Neuronal stem cell (in vitro differentiated cells): ENCODE measurements around the gene BTG4.

Experiments used
- DNase-seq: peaks from one replicate; pipeline ENCODE4 v3.0.0-alpha.2; 2013; ENCODE audit warnings: low spot score
- H2AFZ ChIP-seq: one replicate; pipeline ENCODE4 v1.6.1; 2013; ENCODE audit warnings: mild to moderate bottlenecking, low read length, inconsistent platforms
- H2AK5ac ChIP-seq: 2 replicates; pipeline ENCODE4 v1.6.1; 2013; ENCODE audit warnings: low read depth, mild to moderate bottlenecking, inconsistent platforms, low read length, moderate library complexity, mixed read lengths
- H2BK120ac ChIP-seq: 2 replicates; pipeline ENCODE4 v1.6.1; 2013; ENCODE audit warnings: low read depth, mild to moderate bottlenecking, inconsistent platforms, low read length, moderate library complexity, mixed read lengths
- H2BK12ac ChIP-seq: one replicate; pipeline ENCODE4 v1.6.1; 2013; ENCODE audit warnings: low read length, inconsistent platforms
- H2BK15ac ChIP-seq: 2 replicates; pipeline ENCODE4 v1.6.1; 2013; ENCODE audit warnings: mild to moderate bottlenecking, low read length, inconsistent platforms, mixed read lengths
- H2BK5ac ChIP-seq: one replicate; pipeline ENCODE4 v1.6.1; 2013; ENCODE audit warnings: inconsistent platforms, mild to moderate bottlenecking, low read length, moderate library complexity
- H3K14ac ChIP-seq: one replicate; pipeline ENCODE4 v1.6.1; 2013; ENCODE audit warnings: low read length, inconsistent platforms
- H3K18ac ChIP-seq: 2 replicates; pipeline ENCODE4 v1.6.1; 2013; ENCODE audit warnings: low read length, inconsistent platforms
- H3K23ac ChIP-seq: 2 replicates; pipeline ENCODE4 v1.6.1; 2013; ENCODE audit warnings: low read depth, mild to moderate bottlenecking, mixed read lengths, low read length, inconsistent platforms; ENCODE audit not compliant: poor library complexity
- H3K27ac ChIP-seq: replicated peaks from 3 replicates; pipeline ENCODE4 v1.5.1; 2013; ENCODE audit warnings: low read length, inconsistent platforms
- H3K27me3 ChIP-seq, 3 experiments: 2 replicates each; pipeline ENCODE4 v1.6.1; 2013; ENCODE audit warnings: low read length in 3 of 3, mild to moderate bottlenecking in 2 of 3, inconsistent platforms in 1 of 3, low read depth in 1 of 3, mixed read lengths in 1 of 3, moderate library complexity in 1 of 3; ENCODE audit not compliant: control insufficient read depth in 3 of 3, insufficient read depth in 3 of 3
- H3K36me3 ChIP-seq, 2 donors: replicated peaks in 1 of 2; 2 replicates each; pipeline ENCODE4 v1.6.1; 2013; ENCODE audit warnings: low read length in 2 of 2; ENCODE audit not compliant: control insufficient read depth in 2 of 2, insufficient read depth in 2 of 2
- H3K4ac ChIP-seq: 2 replicates; pipeline ENCODE4 v1.6.1; 2013; ENCODE audit warnings: inconsistent platforms, mild to moderate bottlenecking, low read length, moderate library complexity
- H3K4me1 ChIP-seq, 2 donors: 1 replicate in 1 of 2; 2 replicates in 1 of 2; pipeline ENCODE4 v1.6.1; 2013; ENCODE audit warnings: low read length in 2 of 2, low read depth in 1 of 2; ENCODE audit not compliant: control insufficient read depth in 2 of 2, insufficient read depth in 1 of 2
- H3K4me2 ChIP-seq: one replicate; pipeline ENCODE4 v1.6.1; 2013; ENCODE audit warnings: mild to moderate bottlenecking, low read length, inconsistent platforms; ENCODE audit not compliant: insufficient read depth, poor library complexity, severe bottlenecking
- H3K4me3 ChIP-seq, 2 donors: 2 replicates each; pipeline ENCODE4 v1.5.1; 2013; ENCODE audit warnings: low read length in 2 of 2, mild to moderate bottlenecking in 2 of 2, inconsistent platforms in 1 of 2, moderate library complexity in 1 of 2
- H3K79me1 ChIP-seq: one replicate; pipeline ENCODE4 v1.6.1; 2013; ENCODE audit warnings: low read depth, mild to moderate bottlenecking, inconsistent platforms, low read length, moderate library complexity
- H3K9ac ChIP-seq: one replicate; pipeline ENCODE4 v1.6.1; 2013; ENCODE audit warnings: mild to moderate bottlenecking, low read depth, low read length, inconsistent platforms; ENCODE audit not compliant: poor library complexity
- H3K9me3 ChIP-seq, 2 donors: replicated peaks in 1 of 2; 2 replicates each; pipeline versions ENCODE3 to v1.6.1; 2013; ENCODE audit warnings: low read length in 2 of 2, mild to moderate bottlenecking in 2 of 2, inconsistent platforms in 1 of 2, low read depth in 1 of 2, mixed read lengths in 1 of 2, moderate library complexity in 1 of 2; ENCODE audit not compliant: control insufficient read depth in 2 of 2, insufficient read depth in 1 of 2
- H4K8ac ChIP-seq: one replicate; pipeline ENCODE4 v1.6.1; 2013; ENCODE audit warnings: low read depth, mild to moderate bottlenecking, inconsistent platforms, low read length, moderate library complexity
- H4K91ac ChIP-seq: one replicate; pipeline ENCODE4 v1.6.1; 2013; ENCODE audit warnings: low read length, low read depth, mild to moderate bottlenecking, inconsistent platforms; ENCODE audit not compliant: poor library complexity
- WGBS, 2 donors: extraction: QIAGEN DNeasy Blood & Tissue Kit; methylation state at CpG; one replicate each; pipeline ENCODE4 v1.1.7; 2013; ENCODE audit warnings: missing lambda C conversion rate in 2 of 2, mixed read lengths in 1 of 2; ENCODE audit not compliant: insufficient read length in 2 of 2, insufficient replicate concordance in 1 of 2; ENCODE audit errors: extremely low coverage in 2 of 2; 5-methylcytosine and 5-hydroxymethylcytosine counted together

Gene BTG4

GRCh38 chr11:111526501-111526900 lies 14.3 kb upstream of the BTG4 start:
- no peaks in the 10 kb centered on the region for H3K9me3 ChIP-seq
- H3K4me2 ChIP-seq = no peak overlapping the region
- DNase-seq = no peak
- H2AK5ac ChIP-seq = no peak overlapping the region
- H4K91ac ChIP-seq = no peak overlapping the region
- H2BK120ac ChIP-seq = no peak overlapping the region
- H2BK5ac ChIP-seq = no peak overlapping the region
- H2AFZ ChIP-seq = no peak overlapping the region
- H2BK15ac ChIP-seq = no peak overlapping the region
- H3K4me3 ChIP-seq = no peak overlapping the region
- no peaks in the 10 kb centered on the region for H3K36me3 ChIP-seq
- H3K27ac ChIP-seq = no peak overlapping the region
- H3K4ac ChIP-seq = no peak overlapping the region
- H3K18ac ChIP-seq = no peak overlapping the region
- H3K4me1 ChIP-seq = no peaks in the 10 kb centered on the region
- no CpG with 5 or more reads among the region's 1 CpG for WGBS, 2 donors
- H3K9ac ChIP-seq = no peak overlapping the region
- no peak overlapping the region for H3K23ac ChIP-seq
- H3K27me3 ChIP-seq = peaks cover 0 to 15% (median 0%) of the 10 kb centered on the region in 3 experiments
- no peaks in the 10 kb centered on the region for H3K79me1 ChIP-seq
- no peak overlapping the region for H2BK12ac ChIP-seq
- no peak overlapping the region for H3K14ac ChIP-seq
- no peak overlapping the region for H4K8ac ChIP-seq

GRCh38 chr11:111525456-111525855 lies 13.3 kb upstream of the BTG4 start:
- H3K4me1 ChIP-seq = no peaks in the 10 kb centered on the region

GRCh38 chr11:111524056-111524455 lies 11.9 kb upstream of the BTG4 start:
- Histone ChIP-seq H3K4me1 (no peaks in the 10 kb centered on the region), H4K8ac (no peak overlapping the region), H3K4me2 (no peak overlapping the region), H2BK12ac (no peak overlapping the region), H3K27me3 (peaks cover 0 to 19% (median 0%) of the 10 kb centered on the region in 3 experiments), H3K79me1 (no peaks in the 10 kb centered on the region), H3K9me3 (no peaks in the 10 kb centered on the region), H2AK5ac (no peak overlapping the region), H2BK5ac (no peak overlapping the region), H2AFZ (no peak overlapping the region), H3K9ac (no peak overlapping the region), H3K14ac (no peak overlapping the region), H3K4ac (no peak overlapping the region), H3K4me3 (no peak overlapping the region), H3K23ac (no peak overlapping the region), H2BK15ac (no peak overlapping the region), H3K18ac (no peak overlapping the region), H3K27ac (no peak overlapping the region), H4K91ac (no peak overlapping the region), H3K36me3 (no peaks in the 10 kb centered on the region), H2BK120ac (no peak overlapping the region)
- no CpG with 5 or more reads among the region's 1 CpG for WGBS, 2 donors
- DNase-seq = no peak

More at GRCh38 chr11:111525456-111525855, 13.3 kb upstream of the BTG4 start:
- Histone ChIP-seq H3K9ac (no peak overlapping the region), H3K27ac (no peak overlapping the region), H3K79me1 (no peaks in the 10 kb centered on the region), H2AFZ (no peak overlapping the region), H2BK12ac (no peak overlapping the region), H3K18ac (no peak overlapping the region), H3K23ac (no peak overlapping the region), H4K8ac (no peak overlapping the region), H3K4me2 (no peak overlapping the region), H4K91ac (no peak overlapping the region), H2BK15ac (no peak overlapping the region), H3K36me3 (no peaks in the 10 kb centered on the region), H3K4me3 (no peak overlapping the region), H3K27me3 (peaks cover 0 to 19% (median 0%) of the 10 kb centered on the region in 3 experiments), H3K14ac (no peak overlapping the region), H2BK120ac (no peak overlapping the region), H3K4ac (no peak overlapping the region), H2AK5ac (no peak overlapping the region), H2BK5ac (no peak overlapping the region), H3K9me3 (no peaks in the 10 kb centered on the region)
- WGBS, 2 donors = no CpG with 5 or more reads among the region's 1 CpG
- DNase-seq = no peak

GRCh38 chr11:111523343-111523742 lies 11.2 kb upstream of the BTG4 start:
- Histone ChIP-seq H2AK5ac (no peak overlapping the region), H4K91ac (no peak overlapping the region), H2BK15ac (no peak overlapping the region), H3K4me2 (no peak overlapping the region), H3K36me3 (no peaks in the 10 kb centered on the region), H3K4me3 (no peak overlapping the region), H3K9ac (no peak overlapping the region), H3K4ac (no peak overlapping the region), H3K4me1 (no peaks in the 10 kb centered on the region), H3K18ac (no peak overlapping the region), H4K8ac (no peak overlapping the region), H3K9me3 (no peaks in the 10 kb centered on the region), H3K79me1 (no peaks in the 10 kb centered on the region), H3K14ac (no peak overlapping the region), H2BK120ac (no peak overlapping the region), H3K27ac (no peak overlapping the region), H2BK12ac (no peak overlapping the region), H2AFZ (no peak overlapping the region), H3K23ac (no peak overlapping the region), H2BK5ac (no peak overlapping the region), H3K27me3 (peaks cover 0 to 23% (median 0%) of the 10 kb centered on the region in 3 experiments)
- DNase-seq = no peak
- no CpG with 5 or more reads among the region's 2 CpGs for WGBS, 2 donors
